ENCODE measurements around the gene RMC1.

GRCh38 chr18:23530195-23530594 lies 26.9 kb downstream of the RMC1 start:
- no peak for TF ChIP-seq CTCF (IDR thresholded peaks at IDR 0.05)
- TF ChIP-seq POLR2A (IDR thresholded peaks at IDR 0.05) = no peak

Measured in breast epithelium (tissue), 3 donors.